Smooth muscle cell (in vitro differentiated cells): Measurements from ENCODE around the gene LRRC51. TPM values are rescaled to one million over a fixed set of nuclear protein-coding genes. Genes with fewer than 3 reads are reported as not detected.

Experiments used
- DNase-seq: peaks from one replicate; lab custom pipeline; 2025; ENCODE audit not compliant: unreplicated experiment; lab: John Stamatoyannopoulos, UW
- H2AFZ ChIP-seq: fragments of 200-600 bp; sonication (generic); 2 replicates; pipeline ENCODE4 v1.6.0; 2016; ENCODE audit warnings: antibody characterized with exemption, low read depth, mild to moderate bottlenecking
- H3F3A ChIP-seq: fragments of 200-600 bp; sonication (generic); 2 replicates; pipeline ENCODE4 v1.6.0; 2017; ENCODE audit warnings: antibody characterized with exemption, low read depth
- H3K27ac ChIP-seq: fragments of 200-600 bp; sonication (generic); 2 replicates; pipeline ENCODE4 v1.5.1; 2016; ENCODE audit warnings: low read depth, mild to moderate bottlenecking
- H3K27me3 ChIP-seq: fragments of 200-600 bp; sonication (generic); 2 replicates; pipeline ENCODE4 v1.6.1; 2016; ENCODE audit warnings: low read depth, mild to moderate bottlenecking
- H3K36me3 ChIP-seq: fragments of 200-600 bp; sonication (generic); 2 replicates; pipeline ENCODE4 v1.5.1; 2016; ENCODE audit warnings: low read depth
- H3K4me1 ChIP-seq: fragments of 200-600 bp; sonication (generic); 2 replicates; pipeline ENCODE4 v1.5.1; 2016; ENCODE audit warnings: low read depth
- H3K4me2 ChIP-seq: fragments of 200-600 bp; sonication (generic); 2 replicates; pipeline ENCODE4 v1.6.0; 2016; ENCODE audit warnings: mild to moderate bottlenecking
- H3K4me3 ChIP-seq: fragments of 200-600 bp; sonication (generic); 2 replicates; pipeline ENCODE4 v1.5.1; 2016; ENCODE audit warnings: mild to moderate bottlenecking
- H3K79me2 ChIP-seq: fragments of 200-600 bp; sonication (generic); 2 replicates; pipeline ENCODE4 v1.6.0; 2016; ENCODE audit warnings: low read depth, mild to moderate bottlenecking
- H3K9ac ChIP-seq: fragments of 200-600 bp; sonication (generic); 2 replicates; pipeline ENCODE4 v1.6.0; 2016; ENCODE audit warnings: low read depth
- H3K9me3 ChIP-seq: fragments of 200-600 bp; sonication (generic); replicated peaks from 2 replicates; pipeline ENCODE4 v1.5.1; 2016; ENCODE audit warnings: low read depth
- H4K20me1 ChIP-seq: fragments of 200-600 bp; sonication (generic); 2 replicates; pipeline ENCODE4 v1.6.0; 2016; ENCODE audit warnings: low read depth
- CTCF ChIP-seq: fragments of 200-600 bp; sonication (generic); IDR thresholded peaks from 2 replicates; pipeline ENCODE4 v1.5.1; 2017; ENCODE audit warnings: borderline replicate concordance, mild to moderate bottlenecking, antibody characterized with exemption; ENCODE audit not compliant: insufficient read depth, poor library complexity, severe bottlenecking
- WGBS: methylation state at CpG from one replicate; pipeline ENCODE4 v1.1.7; 2016; ENCODE audit warnings: low lambda C conversion rate; 5-methylcytosine and 5-hydroxymethylcytosine counted together
- polyA plus RNA-seq: library from polyadenylated mRNA; unstranded; fragments of >200 nt; fragmentation: Nextera tagmentation; extraction: Ambion mirVana; gene quantifications from 2 replicates; pipeline ENCODE4 v1.2.1, GENCODE V29; 2016
- total RNA-seq: library from RNA; depleted of rRNA; stranded (reverse); fragments of >200 nt; gene quantifications from 2 replicates; pipeline ENCODE4 v1.2.3, GENCODE V29; 2014

Gene LRRC51
- total and polyA plus RNA-seq, 2 experiments from 2014 or later: 1.1 to 6.1 TPM

DNA sequence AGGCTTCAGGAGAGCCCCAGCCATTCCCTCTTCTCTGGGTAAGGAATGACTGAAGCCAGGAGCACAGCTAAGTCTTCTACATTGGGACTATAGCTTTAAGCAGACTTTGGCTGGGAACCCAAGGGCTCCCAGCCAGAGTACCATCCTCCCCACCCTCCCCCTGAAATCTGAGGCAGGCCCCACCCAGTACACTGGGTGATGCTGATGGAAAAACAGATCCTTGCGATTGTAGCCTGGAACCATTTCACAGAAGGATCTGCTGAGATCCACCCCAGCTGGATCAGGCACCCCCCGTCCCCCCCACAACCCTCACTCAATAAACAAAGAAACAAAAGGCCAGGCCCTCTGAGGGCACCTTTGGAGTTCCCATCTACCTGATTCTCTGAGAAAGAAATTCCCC, 42.2 kb upstream of the LRRC51 start:
- peaks cover 41% of the 10 kb centered on the region for H3K4me1 ChIP-seq
- H3K4me3 ChIP-seq: peak overlapping the region; percentile 70
- H3K4me2 ChIP-seq: peak overlapping the region; percentile 91
- DNase-seq: no peak
- 47% methylated on average over 2 of the region's 2 CpGs for WGBS
- peaks cover 50% of the 10 kb centered on the region for H4K20me1 ChIP-seq
- H3K9me3 ChIP-seq: no peaks in the 10 kb centered on the region
- H3K27ac ChIP-seq: peak overlapping the region; percentile 98
- H3K36me3 ChIP-seq: peaks cover 7% of the 10 kb centered on the region
- no peak overlapping the region for H2AFZ ChIP-seq
- peaks cover 18% of the 10 kb centered on the region for H3F3A ChIP-seq
- no peak for TF ChIP-seq CTCF
- H3K79me2 ChIP-seq: peaks cover 79% of the 10 kb centered on the region
- no peaks in the 10 kb centered on the region for H3K27me3 ChIP-seq
- peak overlapping the region; percentile 97 for H3K9ac ChIP-seq

DNA sequence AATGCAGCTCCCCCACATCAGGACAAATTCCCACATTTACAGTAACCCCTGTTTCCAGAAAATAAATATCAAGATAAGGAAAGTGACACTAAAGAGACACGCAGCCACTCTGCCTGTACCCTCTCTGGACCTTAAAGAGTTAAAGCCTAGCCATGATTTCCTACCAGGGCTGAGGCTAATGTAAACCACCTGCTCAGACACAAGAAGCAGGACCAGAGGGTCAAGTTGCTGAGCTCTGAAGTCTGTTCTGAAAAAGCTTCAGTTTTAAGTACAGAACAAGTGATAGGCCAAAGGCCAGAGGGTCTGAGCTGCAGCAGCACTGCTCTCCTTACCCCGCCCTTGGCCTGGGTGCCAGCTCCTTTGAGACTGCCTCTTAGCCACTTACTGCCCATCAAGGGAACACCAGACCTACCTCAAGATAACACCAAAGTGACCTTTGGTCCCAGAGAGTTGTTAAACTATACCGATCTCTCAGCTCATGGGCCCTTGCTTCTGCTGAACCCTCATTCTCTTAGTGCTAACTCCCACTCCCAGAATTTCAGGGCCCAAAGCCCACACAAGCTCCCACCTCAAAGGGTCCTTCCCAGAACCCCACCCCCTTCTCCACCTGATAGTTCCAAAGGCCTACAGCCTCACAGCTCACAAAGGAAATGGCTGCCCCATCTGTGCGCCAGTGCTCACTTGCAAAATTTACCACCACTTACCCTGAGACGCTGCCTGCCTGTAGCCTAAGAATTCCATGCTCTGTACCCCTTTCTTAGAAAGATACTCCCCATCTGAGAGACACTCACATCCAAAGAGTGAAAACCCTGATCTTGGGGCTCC, 41.4 kb upstream of the LRRC51 start:
- Histone ChIP-seq H3K79me2 (peaks cover 79% of the 10 kb centered on the region), H3K36me3 (no peaks in the 10 kb centered on the region), H3K4me3 (peak overlapping the region; percentile 70), H3K4me1 (peaks cover 41% of the 10 kb centered on the region), H3F3A (peaks cover 18% of the 10 kb centered on the region), H3K4me2 (peak overlapping the region; percentile 91), H3K27me3 (no peaks in the 10 kb centered on the region), H2AFZ (no peak overlapping the region), H4K20me1 (peaks cover 44% of the 10 kb centered on the region), H3K9ac (peak overlapping the region; percentile 97), H3K9me3 (no peaks in the 10 kb centered on the region), H3K27ac (peak overlapping the region; percentile 98)
- no peak for DNase-seq
- 59% methylated on average over 5 of the region's 5 CpGs for WGBS
- TF ChIP-seq CTCF: no peak

- Histone ChIP-seq H3K9me3 (no peaks in the 10 kb centered on the region), H3K4me1 (peaks cover 41% of the 10 kb centered on the region), H2AFZ (no peak overlapping the region), H3K4me3 (peak overlapping the region; percentile 70), H3K36me3 (no peaks in the 10 kb centered on the region), H3K27ac (peak overlapping the region; percentile 98), H3K4me2 (peak overlapping the region; percentile 91), H3F3A (peaks cover 18% of the 10 kb centered on the region), H3K9ac (peak overlapping the region; percentile 97), H3K27me3 (no peaks in the 10 kb centered on the region), H4K20me1 (peaks cover 41% of the 10 kb centered on the region), H3K79me2 (peaks cover 77% of the 10 kb centered on the region)
- WGBS: 55% methylated on average over 6 of the region's 6 CpGs
- DNase-seq: no peak
- no peak for TF ChIP-seq CTCF
Observed at GRCh38 chr11:72039856-72040401, 40.7 kb upstream of the LRRC51 start.
